ENCODE measurements around the gene AGMAT. TPM values are rescaled to one million over a fixed set of nuclear protein-coding genes. Genes with fewer than 3 reads are reported as not detected.

Gene AGMAT
- total RNA-seq, 4 donors from 2014 or later: 15.7 to 45.4 (median 39.6) TPM

- H3K27ac ChIP-seq: no peak overlapping the region
- H3K36me3 ChIP-seq: no peaks in the 10 kb centered on the region
- DNase-seq: no peak
- H3K9me3 ChIP-seq: no peaks in the 10 kb centered on the region
- no peak overlapping the region for H3K4me3 ChIP-seq
- H3K4me1 ChIP-seq: no peaks in the 10 kb centered on the region
- no peaks in the 10 kb centered on the region for H3K27me3 ChIP-seq
- TF ChIP-seq POLR2A (IDR thresholded peaks at IDR 0.05) (no peak), CTCF (IDR thresholded peaks at IDR 0.05) (no peak)
Measured at GRCh38 chr1:15592285-15592684, 7.4 kb upstream of the AGMAT start.

- H3K27ac ChIP-seq: no peak overlapping the region
- H3K36me3 ChIP-seq: no peaks in the 10 kb centered on the region
- no peak for DNase-seq
- H3K4me3 ChIP-seq: no peak overlapping the region
- no peaks in the 10 kb centered on the region for H3K9me3 ChIP-seq
- TF ChIP-seq CTCF (IDR thresholded peaks at IDR 0.05) (no peak), POLR2A (IDR thresholded peaks at IDR 0.05) (no peak)
- peaks cover 0 to 19% (median 14%) of the 10 kb centered on the region in 4 donors for H3K4me1 ChIP-seq
- no peaks in the 10 kb centered on the region for H3K27me3 ChIP-seq
Measured at GRCh38 chr1:15583016-15583706, 1.7 kb downstream of the AGMAT start.

GRCh38 chr1:15579683-15580047, 5.2 kb downstream of the AGMAT start:
- Histone ChIP-seq H3K36me3 (peaks cover 0 to 12% (median 0%) of the 10 kb centered on the region in 3 donors), H3K4me1 (peaks cover 0 to 16% (median 11%) of the 10 kb centered on the region in 4 donors), H3K4me3 (no peak overlapping the region), H3K27ac (peak overlapping the region in 2 of 4 donors; percentile 64 to 72), H3K27me3 (no peaks in the 10 kb centered on the region), H3K9me3 (no peaks in the 10 kb centered on the region)
- no peak for DNase-seq
- TF ChIP-seq CTCF (IDR thresholded peaks at IDR 0.05): no peak
- TF ChIP-seq POLR2A (IDR thresholded peaks at IDR 0.05): no peak

- Histone ChIP-seq H3K36me3 (peaks cover 0 to 18% (median 0%) of the 10 kb centered on the region in 3 donors), H3K27ac (peak overlapping the region in 3 of 4 donors; percentile 3 to 72 (median 64)), H3K27me3 (no peaks in the 10 kb centered on the region), H3K4me1 (peaks cover 0 to 10% (median 9%) of the 10 kb centered on the region in 4 donors), H3K4me3 (no peak overlapping the region), H3K9me3 (no peaks in the 10 kb centered on the region)
- DNase-seq: peak in 2 of 3 donors; percentile 53 to 57
- TF ChIP-seq POLR2A (IDR thresholded peaks at IDR 0.05) (no peak), CTCF (IDR thresholded peaks at IDR 0.05) (no peak)
Measured at GRCh38 chr1:15578921-15579682, 5.7 kb downstream of the AGMAT start.

GRCh38 chr1:15577691-15578090, 7.2 kb downstream of the AGMAT start:
- Histone ChIP-seq H3K27ac (no peak overlapping the region), H3K4me3 (no peak overlapping the region), H3K4me1 (peaks cover 0 to 9% (median 5%) of the 10 kb centered on the region in 4 donors), H3K36me3 (peaks cover 0 to 23% (median 0%) of the 10 kb centered on the region in 3 donors), H3K9me3 (no peaks in the 10 kb centered on the region), H3K27me3 (no peaks in the 10 kb centered on the region)
- TF ChIP-seq CTCF (IDR thresholded peaks at IDR 0.05): no peak
- TF ChIP-seq POLR2A (IDR thresholded peaks at IDR 0.05): no peak
- DNase-seq: no peak
